B cell (primary cell): ENCODE data around the gene HAUS2. TPM values are rescaled to one million over a fixed set of nuclear protein-coding genes. Genes with fewer than 3 reads are reported as not detected.

Source experiments
- ATAC-seq: fragments of 200-7000 bp; cut with Tn5 transposase; one replicate; pipeline ENCODE4 v1.10.0; 2021; ENCODE audit warnings: low read depth, mild to moderate bottlenecking, moderate number of reproducible peaks, moderate library complexity
- CTCF ChIA-PET: fragments of 350-600 bp; sonication (Branson Sonifier 250); formaldehyde crosslinking; loops from one replicate; lab custom pipeline; 2021; ENCODE audit warnings: antibody characterized with exemption, inconsistent platforms; lab: Charles Lee
- POLR2A ChIA-PET: fragments of 350-600 bp; sonication (Branson Sonifier 250); formaldehyde crosslinking; loops from one replicate; lab custom pipeline; 2021; ENCODE audit warnings: antibody characterized with exemption; lab: Charles Lee
- DNase-seq: peaks from one replicate; pipeline ENCODE4 v3.0.0; 2013
- H2AFZ ChIP-seq: 2 replicates; pipeline ENCODE4 v1.6.1; 2012; ENCODE audit warnings: mild to moderate bottlenecking, low read depth, low read length; ENCODE audit not compliant: insufficient read depth, poor library complexity, severe bottlenecking
- H3K27ac ChIP-seq, 2 donors: 1 replicate in 1 of 2; 2 replicates in 1 of 2; pipeline ENCODE4 v1.5.1; 2012 to 2013; ENCODE audit warnings: low read length in 2 of 2, mild to moderate bottlenecking in 2 of 2, moderate library complexity in 1 of 2
- H3K27me3 ChIP-seq, 4 experiments: fragments of 200-600 bp in 1 of 4; sonication (generic) in 1 of 4; replicated peaks in 1 of 4; 1 replicate in 2 of 4; 2 replicates in 2 of 4; pipeline versions ENCODE4 v1.6.1 to v1.7.0; 2013 to 2016; ENCODE audit warnings: low read length in 3 of 4, mild to moderate bottlenecking in 2 of 4, mixed read lengths in 1 of 4, moderate library complexity in 1 of 4; ENCODE audit not compliant: insufficient read depth in 4 of 4, control insufficient read depth in 3 of 4; ENCODE audit errors: control extremely low read depth in 1 of 4
- H3K36me3 ChIP-seq, 2 experiments: replicated peaks in 1 of 2; 1 replicate in 1 of 2; 2 replicates in 1 of 2; pipeline versions ENCODE4 v1.6.1 to v1.7.1; 2013; ENCODE audit warnings: low read length in 1 of 2; ENCODE audit not compliant: insufficient read depth in 2 of 2, control insufficient read depth in 1 of 2; ENCODE audit errors: control extremely low read depth in 1 of 2, extremely low read depth in 1 of 2
- H3K4me1 ChIP-seq, 2 donors: fragments of 200-600 bp in 1 of 2; sonication (generic) in 1 of 2; 1 replicate in 1 of 2; 2 replicates in 1 of 2; pipeline versions ENCODE4 v1.5.1 to v1.6.1; 2013 to 2017; ENCODE audit warnings: low read length in 2 of 2; ENCODE audit not compliant: control insufficient read depth in 2 of 2, insufficient read depth in 2 of 2
- H3K4me2 ChIP-seq: replicated peaks from 2 replicates; pipeline ENCODE3; 2012; ENCODE audit warnings: mild to moderate bottlenecking, low read depth, low read length; ENCODE audit not compliant: poor library complexity, severe bottlenecking
- H3K4me3 ChIP-seq, 5 experiments: fragments of 200-600 bp in 1 of 5; sonication (generic) in 1 of 5; 1 replicate in 3 of 5; 2 replicates in 2 of 5; pipeline versions ENCODE4 v1.5.1 to v1.7.0; 2011 to 2016; ENCODE audit warnings: low read length in 4 of 5, mild to moderate bottlenecking in 4 of 5, low read depth in 2 of 5, control low read depth in 1 of 5, moderate library complexity in 1 of 5; ENCODE audit not compliant: insufficient read depth in 1 of 5; ENCODE audit errors: control extremely low read depth in 1 of 5, extremely low read depth in 1 of 5
- H3K79me2 ChIP-seq: fragments of 200-600 bp; sonication (generic); one replicate; pipeline ENCODE4 v1.6.0; 2016; ENCODE audit warnings: low read length; ENCODE audit not compliant: control insufficient read depth, insufficient read depth
- H3K9ac ChIP-seq: fragments of 200-600 bp; sonication (generic); 2 replicates; pipeline ENCODE4 v1.6.1; 2017; ENCODE audit warnings: mild to moderate bottlenecking, low read length, moderate library complexity
- H3K9me3 ChIP-seq, 3 donors: one replicate each; pipeline versions ENCODE4 v1.6.1 to v1.7.1; 2013; ENCODE audit warnings: low read length in 2 of 3; ENCODE audit not compliant: control insufficient read depth in 2 of 3, insufficient read depth in 1 of 3; ENCODE audit errors: control extremely low read depth in 1 of 3
- H4K20me1 ChIP-seq: 2 replicates; pipeline ENCODE4 v1.6.0; 2012; ENCODE audit warnings: mild to moderate bottlenecking, low read length; ENCODE audit not compliant: insufficient read depth, control insufficient read depth, poor library complexity, severe bottlenecking
- H3K27ac Mint-ChIP-seq: one replicate; pipeline ENCODE4 v1.8.0; 2021; ENCODE audit warnings: mixed read lengths
- H3K27me3 Mint-ChIP-seq: one replicate; pipeline ENCODE4 v1.8.0; 2021; ENCODE audit warnings: mixed read lengths
- H3K4me1 Mint-ChIP-seq: one replicate; pipeline ENCODE4 v1.8.0; 2021; ENCODE audit warnings: mixed read lengths
- H3K4me3 Mint-ChIP-seq: one replicate; pipeline ENCODE4 v1.8.0; 2021; ENCODE audit warnings: mixed read lengths
- H3K9me3 Mint-ChIP-seq: one replicate; pipeline ENCODE4 v1.8.0; 2022; ENCODE audit warnings: mixed read lengths; ENCODE audit not compliant: insufficient read depth
- EZH2 ChIP-seq: IDR thresholded peaks from 2 replicates; pipeline ENCODE4 v1.6.1; 2012; ENCODE audit warnings: borderline replicate concordance, low read depth, mild to moderate bottlenecking, moderate library complexity, low read length; ENCODE audit not compliant: insufficient read depth, poor library complexity, severe bottlenecking
- WGBS: methylation state at CpG from one replicate; pipeline ENCODE4 v1.1.5; 2013; ENCODE audit warnings: missing lambda C conversion rate; ENCODE audit not compliant: insufficient coverage; 5-methylcytosine and 5-hydroxymethylcytosine counted together
- intact Hi-C: fragments of 100-400 bp; cut with micrococcal nuclease; formaldehyde crosslinking; loops from one replicate; pipeline ENCODE4 v1.10.0; 2022
- polyA plus RNA-seq: library from polyadenylated mRNA; depleted of rRNA; stranded (reverse); fragments of >200 nt; gene quantifications from 2 replicates; pipeline ENCODE4 v1.2.3, GENCODE V29; 2012
- total RNA-seq, 2 donors: library from RNA; stranded (reverse); fragments of 120-200 nt in 1 of 2; gene quantifications; 1 replicate in 1 of 2; 2 replicates in 1 of 2; pipeline versions ENCODE4 v1.2.3 to v1.2.4, GENCODE V29; 2013 to 2022
- TF ChIP-seq, protein P1 (sequence below): fragments of 200-600 bp; IDR thresholded peaks from one replicate; pipeline ENCODE4 v1.8.0; 2022; ENCODE audit warnings: antibody characterized with exemption, mild to moderate bottlenecking

The HAUS2 gene
- total and polyA plus RNA-seq, 2 donors (not counting 1 experiment from before 2014, with no cell fraction given): 16.5 to 18.3 TPM

DNA sequence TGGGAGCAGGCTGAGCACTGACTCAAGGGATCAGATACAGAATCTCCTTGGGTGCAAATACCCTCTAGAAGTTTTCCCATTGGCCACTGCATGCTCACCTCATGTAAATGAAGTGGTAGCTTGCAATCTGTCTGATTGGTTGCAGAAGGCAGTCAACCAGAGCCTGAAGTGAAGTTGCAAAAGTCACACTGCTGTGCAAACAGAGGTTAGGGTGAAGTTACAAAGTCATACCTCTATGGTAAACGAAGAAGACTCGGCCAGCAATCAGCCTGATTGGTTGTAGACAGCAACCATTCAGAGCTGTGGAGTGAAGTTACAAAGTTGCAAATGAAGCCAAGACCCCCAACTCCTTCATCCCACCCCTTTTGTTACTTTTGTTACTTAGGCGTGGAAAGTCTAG lies 53.9 kb downstream of the HAUS2 start:
- Histone ChIP-seq H3K9me3 (peaks cover 0 to 8% (median 6%) of the 10 kb centered on the region in 3 donors), H3K79me2 (no peaks in the 10 kb centered on the region), H3K27ac (no peak overlapping the region), H4K20me1 (no peaks in the 10 kb centered on the region), H3K4me3 (no peak overlapping the region), H2AFZ (no peak overlapping the region), H3K4me2 (no peak overlapping the region), H3K27me3 (no peaks in the 10 kb centered on the region), H3K4me1 (peaks cover 24 to 31% of the 10 kb centered on the region in 2 donors), H3K9ac (no peak overlapping the region), H3K36me3 (no peaks in the 10 kb centered on the region)
- no peaks in the 10 kb centered on the region for H3K9me3 Mint-ChIP-seq
- ChIA-PET CTCF (no interaction called here), POLR2A (no interaction called here)
- ATAC-seq: no peak
- WGBS: no CpG with 5 or more reads among the region's 3 CpGs
- TF ChIP-seq, protein P1, sequence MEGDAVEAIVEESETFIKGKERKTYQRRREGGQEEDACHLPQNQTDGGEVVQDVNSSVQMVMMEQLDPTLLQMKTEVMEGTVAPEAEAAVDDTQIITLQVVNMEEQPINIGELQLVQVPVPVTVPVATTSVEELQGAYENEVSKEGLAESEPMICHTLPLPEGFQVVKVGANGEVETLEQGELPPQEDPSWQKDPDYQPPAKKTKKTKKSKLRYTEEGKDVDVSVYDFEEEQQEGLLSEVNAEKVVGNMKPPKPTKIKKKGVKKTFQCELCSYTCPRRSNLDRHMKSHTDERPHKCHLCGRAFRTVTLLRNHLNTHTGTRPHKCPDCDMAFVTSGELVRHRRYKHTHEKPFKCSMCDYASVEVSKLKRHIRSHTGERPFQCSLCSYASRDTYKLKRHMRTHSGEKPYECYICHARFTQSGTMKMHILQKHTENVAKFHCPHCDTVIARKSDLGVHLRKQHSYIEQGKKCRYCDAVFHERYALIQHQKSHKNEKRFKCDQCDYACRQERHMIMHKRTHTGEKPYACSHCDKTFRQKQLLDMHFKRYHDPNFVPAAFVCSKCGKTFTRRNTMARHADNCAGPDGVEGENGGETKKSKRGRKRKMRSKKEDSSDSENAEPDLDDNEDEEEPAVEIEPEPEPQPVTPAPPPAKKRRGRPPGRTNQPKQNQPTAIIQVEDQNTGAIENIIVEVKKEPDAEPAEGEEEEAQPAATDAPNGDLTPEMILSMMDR: no peak
- no peak for TF ChIP-seq EZH2
- H3K4me1 Mint-ChIP-seq: peaks cover 44% of the 10 kb centered on the region
- intact Hi-C loops: no loop called here
- H3K4me3 Mint-ChIP-seq: no peak overlapping the region
- no peak overlapping the region for H3K27ac Mint-ChIP-seq
- no peaks in the 10 kb centered on the region for H3K27me3 Mint-ChIP-seq
- DNase-seq: no peak

DNA sequence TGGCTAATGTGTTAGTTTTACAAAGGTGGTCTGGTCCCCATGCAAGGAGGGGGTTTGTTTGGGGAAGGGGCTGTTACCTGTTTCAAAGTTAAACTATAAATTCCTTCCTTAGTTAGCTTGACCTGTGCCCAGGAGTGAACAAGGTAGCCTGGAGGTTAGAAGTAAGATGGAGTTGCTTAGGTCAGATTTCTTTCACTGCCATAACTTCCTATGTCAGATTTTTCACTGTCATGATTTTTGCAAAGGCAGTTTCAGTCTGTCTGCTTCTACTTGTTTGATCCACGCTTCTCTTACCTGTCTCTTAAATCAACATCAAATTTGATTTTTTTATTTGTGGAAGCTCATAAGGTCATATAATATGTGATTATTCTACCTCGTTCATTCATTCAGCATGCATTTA lies 55.3 kb downstream of the HAUS2 start:
- Histone ChIP-seq H3K27ac (no peak overlapping the region), H2AFZ (no peak overlapping the region), H3K27me3 (no peaks in the 10 kb centered on the region), H4K20me1 (no peaks in the 10 kb centered on the region), H3K4me2 (no peak overlapping the region), H3K9ac (no peak overlapping the region), H3K9me3 (peaks cover 0 to 8% (median 6%) of the 10 kb centered on the region in 3 donors), H3K4me1 (peaks cover 37 to 46% of the 10 kb centered on the region in 2 donors), H3K4me3 (no peak overlapping the region), H3K36me3 (no peaks in the 10 kb centered on the region), H3K79me2 (no peaks in the 10 kb centered on the region)
- ATAC-seq (no peak), DNase-seq (no peak)
- intact Hi-C loops: no loop called here
- no peak for TF ChIP-seq EZH2
- TF ChIP-seq, protein P1: no peak
- no peaks in the 10 kb centered on the region for H3K9me3 Mint-ChIP-seq
- POLR2A ChIA-PET: no interaction called here
- CTCF ChIA-PET: interaction anchor here (1.7 kb wide), 1 partner anchor 12 kb away, joined by 3 read pairs; no protein-coding TSS in a partner anchor
- H3K27me3 Mint-ChIP-seq: no peaks in the 10 kb centered on the region
- WGBS: no CpG with 5 or more reads among the region's 2 CpGs
- H3K27ac Mint-ChIP-seq: peak overlapping the region; percentile 60
- peaks cover 58% of the 10 kb centered on the region for H3K4me1 Mint-ChIP-seq
- no peak overlapping the region for H3K4me3 Mint-ChIP-seq
